GM21723 (cell line): ENCODE measurements around the gene BDKRB2.

Source experiments
- ATAC-seq: cut with Tn5 transposase; IDR thresholded peaks from one replicate; pipeline ENCODE4 v1.9.1; 2021; ENCODE audit warnings: mild to moderate bottlenecking, moderate library complexity; ENCODE audit not compliant: unreplicated experiment

Gene BDKRB2

DNA sequence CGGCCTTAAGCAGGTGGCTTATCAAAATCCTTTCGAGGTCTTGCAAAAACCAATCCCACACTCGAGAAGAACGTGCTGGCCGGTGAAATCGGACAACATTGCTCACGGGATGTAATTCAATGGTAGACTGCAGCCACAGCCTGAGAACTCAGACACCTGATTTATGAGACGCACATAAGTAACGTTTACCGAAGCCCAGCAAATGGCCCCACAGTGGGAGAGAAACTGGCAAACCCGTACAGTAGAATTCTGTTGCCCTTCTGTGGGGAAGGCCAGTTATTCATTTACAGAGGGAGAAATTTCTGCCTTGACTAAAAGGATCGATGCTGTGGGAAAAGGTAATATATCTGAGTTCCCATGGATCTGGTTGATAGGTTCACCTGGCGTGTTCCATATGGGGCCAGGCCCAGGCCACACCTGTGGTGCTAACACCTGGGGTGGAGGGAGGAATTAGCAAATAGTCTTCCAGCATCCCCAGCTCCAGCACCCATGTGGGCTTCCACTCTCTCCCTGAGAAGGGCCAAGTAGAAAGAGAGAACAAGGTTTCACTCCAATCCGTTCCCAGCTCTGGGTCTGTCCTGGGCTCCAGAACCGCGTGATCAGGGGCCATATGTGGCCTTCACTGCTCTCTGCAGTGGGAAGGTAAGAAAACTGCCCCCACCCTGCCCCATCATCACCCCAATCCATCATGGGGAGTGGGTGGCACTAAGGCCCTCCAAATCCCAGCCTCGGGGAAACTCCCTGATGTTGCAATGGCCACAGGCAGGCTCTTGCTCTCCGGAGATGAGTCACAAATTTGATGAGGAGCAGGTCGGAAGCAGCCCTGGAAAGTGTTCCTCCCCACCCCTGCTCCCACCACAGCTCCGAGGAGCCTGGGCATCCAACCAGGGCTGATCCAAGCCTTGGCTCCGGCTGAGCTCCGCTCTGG lies 64.1 kb downstream of the BDKRB2 start:
- no peak for ATAC-seq

DNA sequence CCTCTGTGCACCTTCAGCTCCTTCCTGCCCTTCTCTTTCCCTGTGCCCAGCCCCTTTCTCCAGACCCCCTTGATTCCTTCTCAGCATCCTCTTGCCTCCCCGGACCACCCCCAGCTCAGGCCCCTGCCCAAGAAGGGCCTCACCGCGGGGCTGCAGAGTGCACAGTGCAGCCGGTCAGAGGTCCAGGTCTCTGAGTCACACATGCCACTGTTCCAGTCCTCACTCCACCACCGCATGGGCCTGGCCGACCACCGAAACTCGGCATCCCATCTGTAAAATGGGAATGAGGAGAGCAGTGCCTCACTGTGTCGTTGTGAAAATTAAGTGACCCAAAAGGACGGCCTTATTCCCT lies 64.7 kb downstream of the BDKRB2 start:
- ATAC-seq: no peak

DNA sequence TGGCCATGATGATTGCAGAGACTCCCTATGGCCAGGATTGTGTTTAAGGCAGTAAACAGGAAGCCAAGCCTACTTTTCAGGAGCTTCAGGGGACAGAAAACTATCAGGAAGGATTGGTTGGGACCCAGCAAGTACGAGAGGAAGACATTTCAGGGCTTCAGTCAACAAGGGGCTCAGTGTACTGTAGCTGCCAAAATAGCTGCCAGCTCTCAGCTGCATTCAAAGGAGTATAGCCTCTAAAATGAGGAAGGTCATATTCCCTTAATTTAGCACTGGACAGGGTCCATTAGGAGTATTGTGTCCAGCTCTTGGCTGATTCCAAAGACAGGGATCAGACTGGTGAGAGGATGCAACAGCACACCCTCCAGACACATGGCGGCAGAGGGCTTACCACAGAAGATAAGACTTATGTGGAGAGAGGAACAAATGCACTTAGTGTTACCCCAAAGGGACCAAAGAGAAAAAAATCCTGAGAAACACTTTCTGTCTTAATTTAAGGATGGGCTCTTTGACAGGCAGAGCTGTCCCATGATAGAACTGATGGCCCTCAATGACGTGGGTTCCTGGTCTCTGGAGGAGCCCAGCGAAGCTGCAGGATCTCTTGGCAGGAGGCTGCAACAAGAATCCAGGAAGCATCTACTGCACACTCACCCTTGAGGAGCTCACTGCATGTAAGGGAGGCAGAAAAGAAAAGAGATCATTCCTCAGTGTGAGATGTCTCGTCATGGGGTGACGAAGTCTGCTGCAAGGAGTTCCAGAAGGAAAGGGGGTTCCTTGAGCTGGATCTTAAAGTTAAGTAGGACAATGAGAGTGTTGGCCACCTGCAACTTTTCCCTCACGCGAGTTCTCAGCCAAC lies 66.2 kb downstream of the BDKRB2 start:
- ATAC-seq: no peak

DNA sequence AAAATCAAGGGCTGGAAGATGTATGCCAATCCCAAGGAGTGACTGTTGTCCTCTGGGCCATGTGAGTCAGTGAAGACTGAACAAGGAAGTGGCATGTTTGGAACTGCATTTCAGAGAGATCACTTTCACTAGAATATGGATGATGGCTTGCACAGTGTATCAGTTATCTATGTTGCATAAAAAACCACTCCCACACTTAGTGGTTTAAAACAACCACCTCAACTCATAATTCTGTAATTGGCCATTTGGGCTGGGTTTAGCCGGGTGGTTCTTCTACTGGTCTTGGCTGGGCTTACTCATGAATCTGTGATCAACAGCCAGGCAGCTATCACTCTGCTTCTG lies 66.8 kb downstream of the BDKRB2 start:
- ATAC-seq: no peak

DNA sequence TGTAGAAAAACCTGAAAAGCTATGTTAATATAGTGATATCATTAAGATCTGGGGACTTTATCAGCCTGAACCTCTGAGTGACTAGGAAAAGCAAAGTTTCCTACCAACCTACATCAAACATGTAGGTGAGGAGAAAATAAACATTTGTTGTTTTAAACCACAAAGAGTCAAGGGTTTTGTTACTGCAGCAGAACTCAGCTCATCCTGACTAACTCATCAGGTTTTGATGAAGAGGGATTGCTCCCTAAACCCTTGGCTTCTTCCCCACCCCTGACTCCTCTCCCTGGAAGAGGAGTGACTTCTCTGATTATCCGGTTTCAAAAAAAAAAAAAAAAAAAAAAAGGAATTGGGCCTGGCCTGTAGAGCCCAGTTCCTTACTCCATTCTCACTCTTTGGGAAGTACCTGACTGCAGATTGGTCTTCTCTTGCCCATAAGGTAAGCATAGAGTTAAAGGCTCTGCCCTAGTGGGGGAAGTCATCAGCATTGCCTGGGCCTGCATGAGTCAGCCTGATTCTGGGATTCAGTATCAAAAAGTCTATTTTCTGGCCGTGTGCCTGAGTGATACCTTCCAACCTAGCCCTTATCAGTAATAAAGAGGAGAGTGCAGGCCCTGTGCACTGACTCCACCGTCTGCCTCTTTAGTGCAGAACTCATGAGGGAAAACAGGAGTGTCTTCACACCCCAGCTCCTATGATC lies 68.3 kb downstream of the BDKRB2 start:
- no peak for ATAC-seq

DNA sequence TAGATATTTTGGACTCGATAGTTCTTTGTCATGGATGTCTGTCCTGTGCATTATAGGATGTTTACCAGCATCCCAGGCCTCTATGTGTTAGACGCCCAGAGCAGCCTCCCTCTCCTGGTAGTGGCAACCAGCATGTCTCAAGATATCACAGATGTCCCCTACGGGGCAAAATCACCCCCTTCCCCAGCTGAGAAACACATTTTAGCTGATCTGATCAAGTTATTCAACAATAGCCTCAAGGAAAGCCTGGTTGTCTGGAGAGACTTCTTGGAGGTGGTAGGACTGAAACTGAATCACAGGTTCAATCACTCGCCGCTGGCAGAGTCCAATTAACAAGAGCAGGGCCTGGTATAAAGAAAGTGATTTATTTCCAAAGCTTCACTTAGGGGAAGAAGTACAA lies 69.0 kb downstream of the BDKRB2 start:
- ATAC-seq: no peak

DNA sequence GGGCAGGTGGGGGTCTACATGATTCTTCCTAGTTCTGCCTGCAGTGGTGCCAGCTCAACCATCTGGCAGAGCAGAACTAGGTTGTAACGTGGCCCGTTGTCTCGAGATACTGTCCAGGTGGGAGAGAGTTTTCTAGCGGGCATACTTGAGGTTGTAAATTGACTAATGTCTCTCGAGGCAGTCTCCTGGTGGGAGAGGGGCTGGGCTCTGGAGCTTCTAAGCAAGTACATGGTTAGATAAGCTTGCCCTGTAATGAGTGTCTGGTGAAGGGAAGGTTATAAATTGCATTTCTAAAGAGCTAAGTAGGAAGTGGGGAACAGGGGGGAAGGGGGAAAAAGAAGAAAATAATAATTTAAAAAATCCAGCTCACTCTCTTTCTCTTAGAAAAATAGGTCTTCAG lies 69.5 kb downstream of the BDKRB2 start:
- ATAC-seq: no peak

DNA sequence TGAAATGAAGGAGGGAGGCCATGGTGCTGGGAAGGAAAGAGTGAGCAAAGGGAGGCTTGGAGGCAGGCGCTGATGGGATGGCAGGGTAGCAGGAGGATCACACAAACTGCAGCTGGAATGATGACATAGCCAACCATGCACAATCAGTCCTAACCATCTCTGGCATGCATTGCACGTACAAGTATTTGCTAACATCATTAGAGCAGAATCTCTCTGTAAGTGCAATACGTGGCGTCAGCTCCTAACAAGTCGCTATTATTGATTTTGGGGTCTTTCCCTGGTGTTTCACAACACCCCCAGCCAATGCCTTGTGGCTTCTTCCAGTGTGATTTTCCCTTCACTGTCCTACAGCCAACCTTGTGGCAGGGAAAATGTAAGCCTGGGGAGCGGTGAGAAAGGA lies 69.9 kb downstream of the BDKRB2 start:
- ATAC-seq: no peak

DNA sequence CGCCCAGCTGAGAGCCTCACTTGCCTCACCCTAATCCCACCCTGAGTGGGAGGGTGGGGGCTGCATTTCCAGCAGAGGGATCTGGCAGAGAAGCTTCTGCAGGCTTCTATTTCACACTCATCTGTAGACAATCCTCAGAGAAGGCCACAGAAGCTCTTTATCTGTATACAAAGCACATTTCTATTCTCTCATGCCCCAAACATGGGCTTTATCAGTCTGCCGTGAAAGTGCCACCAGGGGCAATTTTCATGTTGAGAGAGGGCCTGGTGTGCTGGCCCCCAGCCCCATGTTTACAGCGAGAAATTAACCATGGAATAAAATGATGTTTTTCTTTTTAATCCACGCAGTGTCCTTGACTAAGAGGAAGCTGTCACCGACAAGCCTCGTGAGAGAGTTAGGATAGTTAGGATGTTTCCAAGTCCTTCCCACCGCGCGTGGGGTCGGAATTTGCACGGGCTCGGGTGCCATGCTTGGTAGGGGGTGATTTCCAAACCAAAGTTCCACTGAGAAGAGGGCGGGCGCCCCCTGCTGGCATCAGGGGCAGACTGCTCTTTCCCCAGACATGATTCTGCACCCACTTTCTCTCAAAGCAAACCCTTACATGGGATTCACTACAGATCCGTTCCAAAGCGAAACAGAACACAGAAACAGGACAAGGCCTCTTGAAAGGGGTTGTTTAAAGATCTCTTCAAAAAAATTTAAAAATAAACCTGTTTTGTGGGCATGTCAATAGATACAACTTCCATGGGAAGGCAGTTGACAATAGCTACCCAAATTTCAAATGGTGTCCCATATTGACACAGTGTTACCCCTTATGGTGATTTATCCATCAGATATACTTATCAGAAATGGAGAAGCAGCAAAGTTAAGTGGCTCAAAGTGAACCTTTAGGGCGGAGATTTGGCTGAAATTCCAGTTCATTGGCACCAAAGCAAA lies 70.8 kb downstream of the BDKRB2 start:
- no peak for ATAC-seq

DNA sequence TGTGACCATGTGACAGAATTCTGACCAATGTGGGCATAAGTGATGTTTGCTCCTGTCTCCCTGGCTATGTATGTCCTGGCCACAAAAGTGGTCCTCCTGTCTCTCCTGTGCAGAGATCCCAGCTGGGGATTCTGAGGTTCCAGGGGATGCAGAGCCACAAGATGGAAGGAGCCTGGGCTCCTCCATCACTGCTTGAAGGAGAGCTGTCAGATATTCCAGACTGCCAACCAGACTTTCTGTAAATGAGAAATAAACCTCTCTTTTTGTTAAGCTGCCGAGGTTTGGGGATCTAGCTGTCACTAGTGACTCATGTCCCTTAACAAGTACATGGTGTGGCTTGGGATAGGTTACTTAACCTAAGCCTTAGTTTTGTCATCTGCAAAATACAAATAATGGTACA lies 73.3 kb downstream of the BDKRB2 start:
- no peak for ATAC-seq

DNA sequence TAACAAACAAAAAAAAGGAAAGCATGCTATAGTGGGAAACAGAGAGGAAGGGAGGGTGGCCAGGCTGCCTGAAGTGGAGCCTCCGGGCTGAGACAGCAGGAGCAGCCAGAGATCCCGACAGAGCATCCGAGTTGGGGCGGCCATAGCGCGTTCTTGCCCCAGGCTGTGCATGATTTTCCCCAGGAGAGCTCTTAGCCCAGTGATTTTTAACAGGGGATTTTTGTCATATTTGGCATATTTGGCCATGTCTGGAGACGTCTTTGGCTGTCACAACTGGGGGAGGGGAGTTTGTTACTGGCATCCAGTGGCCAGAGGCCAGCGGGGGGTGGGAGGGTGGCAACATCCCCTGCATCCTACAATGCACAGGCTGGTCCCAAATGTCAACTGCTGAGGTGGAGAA lies 74.9 kb downstream of the BDKRB2 start:
- no peak for ATAC-seq

DNA sequence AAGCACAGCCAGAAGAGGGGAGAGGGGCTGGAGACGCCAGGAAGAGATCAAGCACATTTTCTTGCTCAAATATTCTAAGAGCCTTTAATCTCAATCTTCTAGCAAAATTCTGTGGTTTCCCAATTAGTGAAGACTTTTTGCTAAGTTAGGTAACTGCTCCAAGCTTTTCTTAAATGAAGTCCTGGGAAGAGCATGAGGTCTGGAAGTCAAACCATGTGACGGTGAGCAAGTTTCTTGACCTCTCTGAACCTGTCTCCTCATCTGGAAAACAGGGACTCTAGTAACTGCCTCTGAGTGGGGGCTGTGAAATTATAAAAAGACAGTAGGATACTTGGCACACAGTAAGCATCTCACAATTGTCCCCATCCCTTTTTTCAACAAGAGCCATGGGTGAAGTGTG lies 75.5 kb downstream of the BDKRB2 start:
- no peak for ATAC-seq

DNA sequence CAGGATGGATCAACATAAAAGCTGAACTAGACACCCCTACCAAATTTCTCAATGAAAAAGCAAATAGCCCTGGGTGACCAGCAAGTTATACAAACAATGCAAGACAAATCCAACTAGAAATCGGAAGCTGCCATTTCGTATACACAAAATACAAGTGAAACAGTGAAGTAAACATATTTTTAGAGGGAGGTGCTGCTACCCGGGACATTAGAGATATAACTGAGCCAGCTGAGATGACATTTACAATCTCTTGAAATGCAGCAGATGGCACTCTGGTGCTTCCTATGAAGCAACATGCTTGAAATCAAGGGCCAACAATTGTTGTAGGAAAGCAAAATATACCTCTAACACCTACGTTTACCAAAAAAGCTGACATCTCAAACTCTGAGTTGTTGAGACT lies 76.8 kb downstream of the BDKRB2 start:
- ATAC-seq: no peak

DNA sequence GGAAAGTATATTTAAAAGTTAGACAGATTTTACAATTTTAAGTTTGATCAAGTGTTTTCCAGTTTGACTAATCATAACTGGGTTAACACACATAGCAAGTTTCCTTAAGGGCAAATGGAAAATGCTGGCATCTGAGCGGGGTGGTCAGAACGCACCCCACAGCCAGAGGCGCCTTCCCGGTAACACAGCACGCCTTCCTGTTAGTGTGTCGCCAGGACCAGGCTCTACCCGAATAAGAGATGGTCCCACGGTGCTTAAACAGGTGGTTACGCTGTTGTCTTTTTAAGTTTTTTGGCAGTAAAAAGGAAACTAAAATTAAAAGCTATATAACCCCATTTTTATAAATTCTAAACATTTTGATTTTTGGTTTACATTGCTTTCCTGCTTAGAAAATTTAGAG lies 79.4 kb downstream of the BDKRB2 start:
- no peak for ATAC-seq

DNA sequence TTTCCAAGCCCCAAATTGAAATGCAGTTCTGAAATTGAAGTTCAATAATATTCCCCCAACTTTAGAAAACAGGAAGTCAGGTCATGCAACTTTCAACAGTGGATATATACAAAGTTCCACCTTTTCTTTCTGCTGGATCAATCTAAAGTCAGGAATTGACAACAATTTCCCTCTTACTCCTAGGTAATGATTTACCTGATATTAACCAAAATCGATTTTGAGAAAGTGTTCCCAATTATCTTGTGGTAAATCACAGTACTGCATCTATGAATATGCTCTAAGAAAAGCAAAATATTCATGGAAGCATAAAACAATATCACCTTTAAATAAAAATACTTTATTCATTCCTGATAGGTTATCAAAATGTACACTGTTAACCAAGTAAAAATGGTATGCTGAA lies 79.8 kb downstream of the BDKRB2 start:
- ATAC-seq: no peak

DNA sequence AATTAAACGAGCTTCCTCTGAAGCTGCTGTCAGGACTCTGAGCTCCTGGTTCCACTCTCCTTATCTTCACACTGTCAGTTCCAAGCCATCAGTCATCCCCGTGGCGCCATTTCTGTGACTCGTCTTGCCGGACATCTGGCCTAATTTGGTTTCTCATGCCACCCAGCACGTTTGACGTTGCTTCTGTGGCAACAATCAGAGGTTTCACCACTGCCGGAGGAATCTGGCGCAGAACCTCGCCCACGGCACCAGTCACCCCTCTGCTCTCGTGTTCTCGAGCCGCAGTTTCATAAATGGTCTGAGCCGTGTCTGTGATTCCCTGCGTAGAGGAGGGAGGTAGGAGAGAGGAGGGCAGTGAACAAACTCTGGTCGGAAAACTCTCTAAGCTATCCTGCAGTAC lies 81.0 kb downstream of the BDKRB2 start:
- no peak for ATAC-seq

DNA sequence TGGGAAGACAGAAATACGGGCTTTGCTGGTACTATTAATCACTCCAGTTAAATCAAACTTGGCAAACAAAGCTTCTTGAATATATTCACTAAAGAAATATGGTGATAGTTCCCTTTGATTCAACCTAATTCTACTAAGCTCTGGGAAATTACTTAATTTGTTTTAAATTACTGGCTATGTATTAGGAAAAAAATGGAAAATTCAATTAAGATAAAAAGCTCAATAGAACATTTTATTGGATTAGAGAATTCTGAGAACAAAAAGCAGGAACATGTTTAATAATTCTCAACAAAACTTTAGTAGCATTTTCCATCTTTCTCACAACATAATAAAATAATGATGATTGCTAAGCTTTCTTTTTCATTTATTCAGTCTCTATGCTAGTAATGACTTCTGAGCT lies 81.6 kb downstream of the BDKRB2 start:
- no peak for ATAC-seq

DNA sequence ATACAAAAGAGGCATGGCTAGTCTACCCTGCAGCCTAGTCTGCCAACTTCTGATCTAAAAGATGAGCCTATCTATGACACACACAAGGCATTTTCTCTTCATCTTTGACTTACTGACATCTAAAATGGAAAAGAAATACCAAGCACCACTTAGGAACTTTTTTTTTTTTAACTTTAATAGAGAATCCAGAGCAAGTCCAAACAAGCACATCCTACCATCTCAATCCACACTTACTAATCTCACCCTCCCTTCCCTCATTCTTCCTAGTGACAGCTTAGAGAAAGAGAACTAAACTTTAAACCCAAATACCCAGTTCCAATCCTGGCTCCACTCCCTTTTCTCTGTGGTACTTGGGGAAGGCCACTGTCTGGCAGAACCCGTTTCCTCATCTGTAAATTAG lies 83.2 kb downstream of the BDKRB2 start:
- no peak for ATAC-seq
